DLD1 (cell line): ENCODE data around the gene CHIA.

ENCODE experiments used
- in situ Hi-C: cut with HindIII; loops from 2 replicates; pipeline ENCODE4 v1.10.0; 2017; ENCODE audit warnings: low sequenced_read_pairs

CHIA gene

DNA sequence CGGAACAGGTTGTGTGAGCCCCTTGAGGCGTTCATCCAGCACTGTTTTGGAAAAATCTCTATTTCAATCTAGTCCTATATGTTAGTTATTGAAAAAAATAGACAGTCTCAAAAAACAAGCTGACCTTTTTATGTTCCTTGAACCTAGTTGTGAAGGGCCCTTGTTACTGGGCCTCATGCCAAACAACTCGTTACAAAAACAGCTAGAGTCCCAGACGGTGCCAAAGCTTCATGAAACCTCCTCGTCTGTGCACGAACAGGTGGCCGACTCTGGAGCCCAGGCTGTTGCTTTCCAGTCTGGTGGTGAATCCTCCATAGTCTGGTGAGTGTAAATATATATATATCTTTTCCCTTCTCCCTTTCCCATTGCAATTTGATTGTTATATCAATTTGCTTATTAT lies at the start of gene CHIA:
Gene CHIA (plus strand): TSS at position 222 of the 400 bp plus-strand sequence. CDS start 19,617 bp downstream, outside the sequence.
- in situ Hi-C loops = no loop called here

- in situ Hi-C loops = no loop called here
Measured at GRCh38 chr1:111241797-111242196, 48.9 kb upstream of the CHIA start.

DNA sequence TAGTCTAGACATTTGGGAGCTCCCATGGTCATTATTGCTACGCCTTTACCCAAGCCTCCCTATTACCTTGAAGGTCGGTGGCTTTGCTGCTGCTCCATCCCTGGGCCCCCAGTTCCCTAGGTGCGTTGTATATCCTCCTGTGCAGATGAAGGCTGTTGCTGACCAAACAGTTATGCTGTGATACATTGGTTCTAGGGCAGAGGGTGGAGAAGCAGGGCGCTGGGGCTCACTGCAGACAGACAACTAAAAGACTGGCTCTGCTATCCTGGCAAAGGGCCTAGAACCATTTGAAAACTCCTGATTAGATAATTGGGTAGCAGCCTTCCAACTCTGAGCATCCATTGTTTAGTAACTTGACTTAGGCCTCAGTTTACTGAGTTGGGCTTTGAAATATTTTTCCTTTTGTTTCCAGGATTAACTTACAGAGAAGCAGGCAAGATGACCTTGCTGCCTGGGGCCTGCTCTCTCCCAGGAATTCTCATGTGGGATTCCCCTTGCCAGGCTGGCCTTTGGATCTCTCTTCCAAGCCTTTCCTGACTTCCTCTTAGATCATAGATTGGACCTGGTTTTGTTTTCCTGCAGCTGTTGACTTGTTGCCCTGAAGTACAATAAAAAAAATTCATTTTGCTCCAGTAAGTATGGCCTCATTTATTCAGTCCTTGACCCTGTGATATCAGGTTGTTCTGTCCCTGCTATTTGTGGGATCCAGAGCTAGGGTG lies 47.7 kb upstream of the CHIA start:
- in situ Hi-C loops = no loop called here

- in situ Hi-C loops = no loop called here
Measured at GRCh38 chr1:111247125-111247838, 43.4 kb upstream of the CHIA start.

DNA sequence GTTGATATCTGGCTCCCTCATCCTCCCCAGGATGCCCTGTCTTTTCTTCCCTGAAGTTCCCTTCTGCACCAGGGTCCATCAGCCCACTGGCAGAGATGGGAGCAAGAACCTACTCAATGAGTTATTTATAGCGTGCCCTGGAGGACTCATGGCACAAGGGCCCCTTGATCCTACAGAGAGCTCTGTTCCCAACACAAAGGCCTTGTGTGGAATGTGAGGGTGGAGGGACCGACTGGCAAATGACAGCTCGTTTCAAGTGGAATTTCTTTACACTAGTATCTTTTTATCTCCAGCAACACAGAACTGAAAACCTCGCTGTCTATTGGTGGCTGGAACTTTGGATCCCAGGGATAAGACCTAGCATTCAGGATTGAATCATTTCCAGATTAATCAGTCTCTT lies 40.7 kb upstream of the CHIA start:
- in situ Hi-C loops = no loop called here

GRCh38 chr1:111251570-111251969 lies 39.1 kb upstream of the CHIA start:
- in situ Hi-C loops = no loop called here

- in situ Hi-C loops = no loop called here
Measured at GRCh38 chr1:111252786-111253185, 37.9 kb upstream of the CHIA start.

DNA sequence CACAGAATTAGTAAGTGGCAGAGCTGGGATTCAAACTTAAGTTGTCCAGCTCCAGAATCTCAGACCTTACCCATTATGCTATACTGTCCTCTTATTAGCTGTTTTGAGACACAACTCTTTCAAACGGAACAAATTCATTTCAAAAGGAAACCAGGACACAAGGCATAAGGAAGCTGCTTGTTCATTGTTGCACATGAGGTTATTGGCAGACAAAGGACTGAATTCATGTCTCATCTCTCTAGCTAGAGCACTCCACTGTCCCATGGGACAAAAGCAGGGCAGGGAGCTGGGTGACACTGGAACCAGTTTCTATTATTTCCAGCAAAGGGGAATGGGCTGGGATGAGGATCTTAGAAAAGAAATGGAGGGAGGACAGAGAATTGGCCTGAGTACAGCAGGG lies 36.8 kb upstream of the CHIA start:
- in situ Hi-C loops = no loop called here

- in situ Hi-C loops = no loop called here
Measured at GRCh38 chr1:111256988-111257658, 33.5 kb upstream of the CHIA start.

- in situ Hi-C loops = no loop called here
Measured at GRCh38 chr1:111267801-111268508, 22.7 kb upstream of the CHIA start.

DNA sequence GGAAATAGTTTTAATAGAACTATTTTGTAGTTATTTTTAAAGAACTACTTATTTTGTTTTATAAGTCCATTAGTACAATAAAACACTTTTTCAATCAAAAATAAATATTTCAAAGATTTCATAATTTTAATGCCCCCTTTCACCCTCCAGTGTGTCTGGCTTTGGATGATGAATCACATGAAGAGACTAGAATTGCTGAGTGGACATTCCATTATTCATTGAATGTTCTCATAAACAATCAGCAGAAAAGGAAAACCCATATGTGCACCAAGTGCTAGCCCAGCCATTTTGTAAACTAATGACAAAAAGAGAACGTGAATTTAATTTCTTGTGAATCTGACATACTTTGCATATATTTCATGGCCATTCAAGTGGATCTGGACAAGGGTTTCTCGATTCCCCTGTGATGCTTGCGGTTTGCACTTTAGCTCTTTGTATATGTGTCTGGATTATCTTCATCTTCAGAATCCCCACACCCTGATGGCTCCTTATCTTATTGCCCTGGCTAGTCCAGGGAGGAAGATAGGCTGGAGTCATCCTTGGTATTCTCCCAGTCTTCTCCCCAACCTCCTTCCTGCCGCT lies 20.7 kb upstream of the CHIA start:
- in situ Hi-C loops = no loop called here

- in situ Hi-C loops = no loop called here
Measured at GRCh38 chr1:111270771-111271463, 19.7 kb upstream of the CHIA start.

DNA sequence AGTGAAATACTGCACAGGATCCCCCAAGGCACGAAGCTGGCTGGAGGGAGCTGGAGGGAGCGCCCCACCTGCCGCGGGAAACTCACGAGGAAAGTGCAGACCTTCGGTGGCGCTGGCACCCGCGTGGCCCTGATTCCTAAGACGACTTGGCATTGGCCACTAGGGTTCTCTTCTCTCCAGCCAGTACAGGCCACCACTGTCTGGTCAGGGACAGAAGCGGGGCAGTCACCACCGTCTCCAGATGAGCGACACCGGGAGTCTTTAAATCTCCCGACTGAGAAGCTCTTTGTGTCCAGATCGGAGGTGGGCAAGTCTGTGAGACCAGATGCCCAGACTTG lies 19.2 kb upstream of the CHIA start:
- in situ Hi-C loops = no loop called here

- in situ Hi-C loops = no loop called here
Measured at GRCh38 chr1:111272081-111272480, 18.6 kb upstream of the CHIA start.

DNA sequence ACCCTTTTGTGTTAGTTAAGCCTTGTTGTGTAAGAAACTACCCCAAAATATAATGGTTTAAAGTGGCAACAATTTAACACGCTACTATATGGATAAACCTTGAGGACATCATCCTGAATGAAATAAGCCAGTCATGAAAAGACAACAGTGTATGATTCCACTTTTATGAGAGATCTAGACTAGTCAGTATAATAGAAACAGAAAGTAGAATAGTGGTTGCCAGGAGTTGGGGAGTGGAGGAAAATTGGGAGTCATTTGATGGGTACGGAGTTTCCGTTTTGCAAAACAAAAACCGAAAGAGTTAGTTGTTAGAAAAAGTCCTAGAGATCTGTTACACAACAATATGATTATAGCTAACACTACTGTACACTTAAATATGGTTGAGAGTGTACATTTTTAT lies 16.0 kb upstream of the CHIA start:
- in situ Hi-C loops = no loop called here

- in situ Hi-C loops = no loop called here
Measured at GRCh38 chr1:111275079-111275478, 15.6 kb upstream of the CHIA start.

DNA sequence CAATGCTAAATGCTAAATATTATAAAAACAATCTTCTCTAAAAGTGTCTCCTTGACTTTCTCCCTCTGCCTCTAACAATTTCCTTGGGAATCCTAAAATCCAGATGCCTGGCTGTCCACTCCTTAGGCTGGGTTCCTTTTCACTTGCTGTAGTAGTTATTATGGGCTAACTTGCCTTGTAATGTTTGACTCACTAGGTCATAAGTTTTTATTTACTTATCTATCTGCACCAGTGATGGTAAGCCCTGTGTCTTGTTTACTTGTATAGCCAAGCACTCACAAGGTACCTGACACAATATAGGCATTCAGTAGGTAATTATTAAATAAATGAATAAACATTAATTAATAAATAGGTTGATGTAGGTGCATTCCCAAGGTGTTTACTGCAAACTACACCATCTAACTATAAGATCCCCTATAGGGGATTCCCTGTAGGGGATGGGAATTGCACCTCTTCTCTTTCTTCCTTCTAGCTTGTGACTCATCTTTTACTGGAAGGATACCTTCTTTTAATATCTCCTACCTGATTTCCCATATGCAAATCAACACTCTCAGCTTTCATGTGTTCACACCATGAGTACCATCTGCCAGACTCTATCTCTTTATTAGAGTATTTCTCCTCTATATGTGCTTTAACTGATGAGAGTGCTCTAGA lies 14.7 kb upstream of the CHIA start:
- in situ Hi-C loops = no loop called here

DNA sequence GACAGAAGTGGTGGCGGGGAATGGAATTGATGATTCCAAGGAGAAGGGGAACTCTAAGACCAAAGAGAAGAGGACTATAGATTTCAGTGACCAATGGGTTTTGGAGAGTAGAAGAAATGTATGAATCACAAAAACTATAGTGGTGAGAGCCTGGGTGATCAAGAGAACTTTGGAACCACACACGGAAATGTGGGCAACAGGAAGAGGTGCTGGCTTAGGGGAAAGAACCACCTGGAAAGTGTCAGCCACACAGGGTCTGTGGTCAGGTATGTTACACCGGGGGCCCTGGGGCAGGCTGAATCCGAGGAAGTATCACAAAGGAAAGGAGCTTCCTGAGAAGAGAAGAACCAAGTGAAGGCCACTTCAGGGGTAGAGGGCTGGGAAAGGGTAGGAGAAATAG lies 11.5 kb upstream of the CHIA start:
- in situ Hi-C loops = no loop called here

- in situ Hi-C loops = no loop called here
Measured at GRCh38 chr1:111280267-111280666, 10.4 kb upstream of the CHIA start.

GRCh38 chr1:111281411-111281810 lies 9.2 kb upstream of the CHIA start:
- in situ Hi-C loops = no loop called here
